Neural progenitor cell (in vitro differentiated cells): Measurements from ENCODE around the gene ABHD4. TPM values are rescaled to one million over a fixed set of nuclear protein-coding genes. Genes with fewer than 3 reads are reported as not detected.
A peak's percentile ranks its signal among the peaks of the same experiment; 100 is the strongest.
"Not testable (repeated sequence)": the region's sequence is repeated elsewhere in the genome, so short reads cannot be mapped to it uniquely, and the experiment has no call there.

Experiments used
- DNase-seq: peaks from one replicate; pipeline ENCODE4 v3.0.0-alpha.2; 2016; ENCODE audit warnings: low spot score
- H2AFZ ChIP-seq: fragments of 200-600 bp; sonication (generic); replicated peaks from 2 replicates; pipeline ENCODE4 v1.6.1; 2016; ENCODE audit warnings: antibody characterized with exemption
- H3F3A ChIP-seq: fragments of 200-600 bp; sonication (generic); 2 replicates; pipeline ENCODE4 v1.6.1; 2016; ENCODE audit warnings: antibody characterized with exemption, low read depth
- H3K27ac ChIP-seq: fragments of 200-600 bp; sonication (generic); 2 replicates; pipeline ENCODE4 v1.5.1; 2016; ENCODE audit warnings: mild to moderate bottlenecking
- H3K27me3 ChIP-seq: fragments of 200-600 bp; sonication (generic); 2 replicates; pipeline ENCODE4 v1.6.1; 2016; ENCODE audit warnings: mild to moderate bottlenecking, moderate library complexity
- H3K36me3 ChIP-seq: fragments of 200-600 bp; sonication (generic); 2 replicates; pipeline ENCODE4 v1.5.1; 2016
- H3K4me1 ChIP-seq: fragments of 200-600 bp; sonication (generic); 2 replicates; pipeline ENCODE4 v1.6.1; 2016; ENCODE audit warnings: mixed run types
- H3K4me2 ChIP-seq: fragments of 200-600 bp; sonication (generic); 2 replicates; pipeline ENCODE4 v1.6.1; 2016
- H3K4me3 ChIP-seq: fragments of 200-600 bp; sonication (generic); 2 replicates; pipeline ENCODE4 v1.5.1; 2016
- H3K79me2 ChIP-seq: fragments of 200-600 bp; sonication (generic); 2 replicates; pipeline ENCODE4 v1.6.1; 2016; ENCODE audit warnings: low read depth
- H3K9ac ChIP-seq: fragments of 200-600 bp; sonication (generic); 2 replicates; pipeline ENCODE4 v1.6.1; 2016
- H3K9me3 ChIP-seq: fragments of 200-600 bp; sonication (generic); 2 replicates; pipeline ENCODE4 v1.5.1; 2016; ENCODE audit warnings: low read depth
- H4K20me1 ChIP-seq: fragments of 200-600 bp; sonication (generic); 2 replicates; pipeline ENCODE4 v1.6.1; 2016; ENCODE audit warnings: low read depth
- H3K27ac Mint-ChIP-seq: 3 replicates; pipeline ENCODE4 v1.8.0; 2021; ENCODE audit warnings: mixed read lengths
- H3K27me3 Mint-ChIP-seq: 2 replicates; pipeline ENCODE4 v1.8.0; 2022; ENCODE audit warnings: low read depth, mild to moderate bottlenecking, inconsistent platforms, moderate library complexity, mixed read lengths; ENCODE audit not compliant: insufficient read depth
- H3K36me3 Mint-ChIP-seq: 3 replicates; pipeline ENCODE4 v1.8.0; 2021; ENCODE audit warnings: mixed read lengths
- H3K4me1 Mint-ChIP-seq: 3 replicates; pipeline ENCODE4 v1.8.0; 2021; ENCODE audit warnings: mixed read lengths
- H3K4me3 Mint-ChIP-seq: 3 replicates; pipeline ENCODE4 v1.8.0; 2021; ENCODE audit warnings: mild to moderate bottlenecking, moderate library complexity, mixed read lengths
- H3K9me3 Mint-ChIP-seq: 3 replicates; pipeline ENCODE4 v1.8.0; 2020; ENCODE audit warnings: mixed read lengths
- CTCF ChIP-seq: fragments of 200-600 bp; sonication (generic); IDR thresholded peaks from 2 replicates; pipeline ENCODE4 v1.5.1; 2017; ENCODE audit warnings: antibody characterized with exemption, mild to moderate bottlenecking
- EZH2 ChIP-seq: fragments of 200-600 bp; sonication (generic); IDR thresholded peaks from 2 replicates; pipeline ENCODE4 v1.6.1; 2017; ENCODE audit warnings: antibody characterized with exemption, mild to moderate bottlenecking, moderate library complexity
- EZH2phosphoT487 ChIP-seq: fragments of 200-600 bp; sonication (generic); IDR thresholded peaks from 2 replicates; pipeline ENCODE4 v1.6.1; 2017; ENCODE audit warnings: antibody characterized with exemption
- total RNA-seq: library from RNA; depleted of rRNA; stranded (reverse); fragments of >200 nt; gene quantifications from 2 replicates; pipeline ENCODE4 v1.2.3, GENCODE V29; 2015; ENCODE audit warnings: low replicate concordance

The ABHD4 gene
- total RNA-seq, 1 donor from 2014 or later, result 9.3 TPM

- peak overlapping the region; percentile 32 for H3K4me2 ChIP-seq
- peaks cover 5% of the 10 kb centered on the region for H3F3A ChIP-seq
- H3K36me3 ChIP-seq, result no peaks in the 10 kb centered on the region
- H3K9me3 ChIP-seq, result no peaks in the 10 kb centered on the region
- H3K9me3 Mint-ChIP-seq, result no peaks in the 10 kb centered on the region
- H3K4me1 ChIP-seq, result peaks cover 32% of the 10 kb centered on the region
- no peaks in the 10 kb centered on the region for H3K27me3 ChIP-seq
- DNase-seq, result no peak
- H3K36me3 Mint-ChIP-seq, result peaks cover 12% of the 10 kb centered on the region
- TF ChIP-seq EZH2phosphoT487 (no peak), CTCF (no peak), EZH2 (no peak)
- peaks cover 34% of the 10 kb centered on the region for H3K79me2 ChIP-seq
- H3K4me1 Mint-ChIP-seq, result peaks cover 50% of the 10 kb centered on the region
- H4K20me1 ChIP-seq, result no peaks in the 10 kb centered on the region
- H2AFZ ChIP-seq, result no peak overlapping the region
- no peaks in the 10 kb centered on the region for H3K27me3 Mint-ChIP-seq
- H3K4me3 Mint-ChIP-seq, result no peak overlapping the region
- H3K27ac ChIP-seq, result peak overlapping the region; percentile 69
- no peak overlapping the region for H3K27ac Mint-ChIP-seq
- H3K4me3 ChIP-seq, result no peak overlapping the region
- no peak overlapping the region for H3K9ac ChIP-seq
These were observed 32.6 kb upstream of the ABHD4 start for GRCh38 chr14:22565391-22565945.

GRCh38 chr14:22566266-22566665 lies 31.8 kb upstream of the ABHD4 start:
- peaks cover 13% of the 10 kb centered on the region for H3K36me3 Mint-ChIP-seq
- H3K27ac Mint-ChIP-seq, H3K27me3 ChIP-seq, H4K20me1 ChIP-seq, H3K4me2 ChIP-seq, DNase-seq, H3K27ac ChIP-seq, H3K36me3 ChIP-seq, H3K4me3 Mint-ChIP-seq, H2AFZ ChIP-seq, H3K9ac ChIP-seq, H3K27me3 Mint-ChIP-seq, H3K9me3 Mint-ChIP-seq, H3K9me3 ChIP-seq, H3K4me3 ChIP-seq: not testable (repeated sequence)
- H3K79me2 ChIP-seq, result peaks cover 34% of the 10 kb centered on the region
- peaks cover 29% of the 10 kb centered on the region for H3K4me1 ChIP-seq
- H3F3A ChIP-seq, result peaks cover 12% of the 10 kb centered on the region
- peaks cover 45% of the 10 kb centered on the region for H3K4me1 Mint-ChIP-seq

GRCh38 chr14:22566845-22567244 lies 31.3 kb upstream of the ABHD4 start:
- H3K27ac Mint-ChIP-seq, result no peak overlapping the region
- peaks cover 39% of the 10 kb centered on the region for H3K4me1 Mint-ChIP-seq
- Histone ChIP-seq H3K4me2 (no peak overlapping the region), H3K27ac (no peak overlapping the region), H3K27me3 (no peaks in the 10 kb centered on the region), H3K36me3 (no peaks in the 10 kb centered on the region), H3K4me3 (no peak overlapping the region), H3K79me2 (peaks cover 34% of the 10 kb centered on the region), H3K9me3 (no peaks in the 10 kb centered on the region), H3K4me1 (peaks cover 24% of the 10 kb centered on the region), H4K20me1 (no peaks in the 10 kb centered on the region), H3K9ac (no peak overlapping the region), H3F3A (peaks cover 14% of the 10 kb centered on the region), H2AFZ (no peak overlapping the region)
- no peak overlapping the region for H3K4me3 Mint-ChIP-seq
- no peak for DNase-seq
- peaks cover 13% of the 10 kb centered on the region for H3K36me3 Mint-ChIP-seq
- TF ChIP-seq EZH2phosphoT487 (no peak), CTCF (no peak), EZH2 (no peak)
- H3K9me3 Mint-ChIP-seq, result no peaks in the 10 kb centered on the region
- no peaks in the 10 kb centered on the region for H3K27me3 Mint-ChIP-seq

GRCh38 chr14:22567437-22567836 lies 30.7 kb upstream of the ABHD4 start:
- Histone ChIP-seq H3K9ac (no peak overlapping the region), H3K4me3 (no peak overlapping the region), H2AFZ (no peak overlapping the region), H3K4me1 (peaks cover 22% of the 10 kb centered on the region), H3K27me3 (no peaks in the 10 kb centered on the region), H4K20me1 (no peaks in the 10 kb centered on the region), H3K79me2 (peaks cover 34% of the 10 kb centered on the region), H3K27ac (no peak overlapping the region), H3K4me2 (no peak overlapping the region), H3F3A (peaks cover 14% of the 10 kb centered on the region), H3K36me3 (no peaks in the 10 kb centered on the region), H3K9me3 (no peaks in the 10 kb centered on the region)
- Mint-ChIP-seq H3K36me3 (peaks cover 13% of the 10 kb centered on the region), H3K4me3 (no peak overlapping the region), H3K27me3 (no peaks in the 10 kb centered on the region), H3K4me1 (peaks cover 36% of the 10 kb centered on the region), H3K9me3 (no peaks in the 10 kb centered on the region), H3K27ac (no peak overlapping the region)
- TF ChIP-seq CTCF (no peak), EZH2 (no peak), EZH2phosphoT487 (no peak)
- DNase-seq, result no peak
